SK-N-SH treated with all-trans-retinoic acid at 6 μM for 48 hours (cell line): ENCODE results near the gene CABLES1.
"Not testable (repeated sequence)": the region's sequence is repeated elsewhere in the genome, so short reads cannot be mapped to it uniquely, and the experiment has no call there.

ENCODE experiments used
- ATAC-seq: fragments of 200-7000 bp; cut with Tn5 transposase; 3 replicates; pipeline ENCODE4 v1.9.1; 2020; ENCODE audit warnings: mild to moderate bottlenecking, moderate library complexity
- ARNTL ChIP-seq: fragments of 450-650 bp; formaldehyde crosslinking; IDR thresholded peaks from 2 replicates; pipeline ENCODE4 v1.5.0; 2020; ENCODE audit warnings: low read depth, mild to moderate bottlenecking, moderate library complexity, borderline replicate concordance
- BACH2 ChIP-seq: fragments of 250-450 bp; sonication (Bioruptor Pico); IDR thresholded peaks from 2 replicates; pipeline ENCODE4 v1.9.0; 2021; ENCODE audit warnings: mild to moderate bottlenecking, borderline replicate concordance
- CSDC2 ChIP-seq: fragments of 250-450 bp; sonication (Bioruptor Pico); IDR thresholded peaks from 2 replicates; pipeline ENCODE4 v1.5.0; 2020; ENCODE audit warnings: mild to moderate bottlenecking, moderate library complexity
- GLIS3 ChIP-seq: fragments of 250-450 bp; sonication (Bioruptor Pico); IDR thresholded peaks from 2 replicates; pipeline ENCODE4 v1.5.0; 2020; ENCODE audit warnings: mild to moderate bottlenecking, moderate library complexity
- ISL1 ChIP-seq: fragments of 250-450 bp; sonication (Bioruptor Pico); IDR thresholded peaks from 2 replicates; pipeline ENCODE4 v2.1.2; 2022; ENCODE audit warnings: mild to moderate bottlenecking, moderate library complexity
- OSR1 ChIP-seq: fragments of 250-450 bp; sonication (Bioruptor Pico); IDR thresholded peaks from 2 replicates; pipeline ENCODE4 v1.8.0; 2022; ENCODE audit warnings: moderate library complexity, mild to moderate bottlenecking, inconsistent platforms
- PATZ1 ChIP-seq: fragments of 250-450 bp; sonication (Bioruptor Pico); IDR thresholded peaks from 2 replicates; pipeline ENCODE4 v1.8.0; 2020; ENCODE audit warnings: mild to moderate bottlenecking, moderate library complexity, borderline replicate concordance
- PPARA ChIP-seq: fragments of 250-450 bp; sonication (Bioruptor Pico); IDR thresholded peaks from 2 replicates; pipeline ENCODE4 v1.5.0; 2020; ENCODE audit warnings: mild to moderate bottlenecking, borderline replicate concordance
- RARB ChIP-seq: fragments of 250-450 bp; sonication (Bioruptor Pico); IDR thresholded peaks from 2 replicates; pipeline ENCODE4 v1.8.0; 2021; ENCODE audit warnings: mild to moderate bottlenecking, moderate library complexity
- SNAI2 ChIP-seq: fragments of 250-450 bp; sonication (Bioruptor Pico); IDR thresholded peaks from 2 replicates; pipeline ENCODE4 v1.5.0; 2020; ENCODE audit warnings: mild to moderate bottlenecking, moderate library complexity
- TCF4 ChIP-seq: fragments of 250-450 bp; sonication (Bioruptor Pico); IDR thresholded peaks from 2 replicates; pipeline ENCODE4 v1.8.0; 2021; ENCODE audit warnings: mild to moderate bottlenecking, moderate library complexity, borderline replicate concordance
- TOX ChIP-seq: fragments of 250-450 bp; sonication (Bioruptor Pico); IDR thresholded peaks from 2 replicates; pipeline ENCODE4 v1.8.0; 2021; ENCODE audit warnings: mild to moderate bottlenecking, moderate library complexity, borderline replicate concordance
- ZC3H10 ChIP-seq: fragments of 250-450 bp; sonication (Bioruptor Pico); IDR thresholded peaks from 2 replicates; pipeline ENCODE4 v1.5.1; 2021; ENCODE audit warnings: mild to moderate bottlenecking, moderate library complexity
- ZFP3 ChIP-seq: fragments of 250-450 bp; sonication (Bioruptor Pico); IDR thresholded peaks from 2 replicates; pipeline ENCODE4 v1.5.0; 2020; ENCODE audit warnings: mild to moderate bottlenecking, moderate library complexity
- ZFP30 ChIP-seq: fragments of 450-650 bp; formaldehyde crosslinking; IDR thresholded peaks from 2 replicates; pipeline ENCODE4 v1.5.0; 2022; ENCODE audit warnings: mild to moderate bottlenecking, moderate library complexity
- ZNF565 ChIP-seq: fragments of 450-650 bp; formaldehyde crosslinking; conservative IDR thresholded peaks from 2 replicates; pipeline ENCODE4 v1.5.0; 2020; ENCODE audit warnings: low read depth, mild to moderate bottlenecking, moderate library complexity
- ZNF70 ChIP-seq: fragments of 450-650 bp; formaldehyde crosslinking; IDR thresholded peaks from 2 replicates; pipeline ENCODE4 v1.5.0; 2020; ENCODE audit warnings: mild to moderate bottlenecking, moderate library complexity
- ZNF8 ChIP-seq: fragments of 450-650 bp; formaldehyde crosslinking; IDR thresholded peaks from 2 replicates; pipeline ENCODE4 v1.5.0; 2020; ENCODE audit warnings: mild to moderate bottlenecking, moderate library complexity
- TF ChIP-seq, protein P1 (sequence below): fragments of 250-450 bp; sonication (Bioruptor Pico); IDR thresholded peaks from 2 replicates; pipeline ENCODE4 v1.5.0; 2020; ENCODE audit warnings: mild to moderate bottlenecking, moderate library complexity

Gene CABLES1

GRCh38 chr18:23105581-23106219 lies 29.6 kb upstream of the CABLES1 start (continued):
- no peak for TF ChIP-seq PATZ1 (CRISPR knock-in tag)

GRCh38 chr18:23106575-23106974 lies 28.7 kb upstream of the CABLES1 start:
- peak; percentile 93 for ATAC-seq
- TF ChIP-seq TCF4 (CRISPR knock-in tag) (no peak), BACH2 (CRISPR knock-in tag) (no peak), CSDC2 (CRISPR knock-in tag) (no peak), GLIS3 (CRISPR knock-in tag) (no peak), PPARA (CRISPR knock-in tag) (no peak), ISL1 (CRISPR knock-in tag) (no peak), RARB (CRISPR knock-in tag) (no peak), SNAI2 (CRISPR knock-in tag) (no peak), ZNF70 (CRISPR knock-in tag) (no peak), TOX (CRISPR knock-in tag) (peak; percentile 49; the same call in 1 of the 2 replicates), ZC3H10 (0 out of 2 replicates have a peak, but pooled peaks have one; percentile 46), ZFP30 (no peak), ZNF8 (CRISPR knock-in tag) (no peak), OSR1 (CRISPR knock-in tag) (no peak), ZFP3 (CRISPR knock-in tag) (peak; percentile 30; the same call in 1 of the 2 replicates)
- TF ChIP-seq, protein P1, sequence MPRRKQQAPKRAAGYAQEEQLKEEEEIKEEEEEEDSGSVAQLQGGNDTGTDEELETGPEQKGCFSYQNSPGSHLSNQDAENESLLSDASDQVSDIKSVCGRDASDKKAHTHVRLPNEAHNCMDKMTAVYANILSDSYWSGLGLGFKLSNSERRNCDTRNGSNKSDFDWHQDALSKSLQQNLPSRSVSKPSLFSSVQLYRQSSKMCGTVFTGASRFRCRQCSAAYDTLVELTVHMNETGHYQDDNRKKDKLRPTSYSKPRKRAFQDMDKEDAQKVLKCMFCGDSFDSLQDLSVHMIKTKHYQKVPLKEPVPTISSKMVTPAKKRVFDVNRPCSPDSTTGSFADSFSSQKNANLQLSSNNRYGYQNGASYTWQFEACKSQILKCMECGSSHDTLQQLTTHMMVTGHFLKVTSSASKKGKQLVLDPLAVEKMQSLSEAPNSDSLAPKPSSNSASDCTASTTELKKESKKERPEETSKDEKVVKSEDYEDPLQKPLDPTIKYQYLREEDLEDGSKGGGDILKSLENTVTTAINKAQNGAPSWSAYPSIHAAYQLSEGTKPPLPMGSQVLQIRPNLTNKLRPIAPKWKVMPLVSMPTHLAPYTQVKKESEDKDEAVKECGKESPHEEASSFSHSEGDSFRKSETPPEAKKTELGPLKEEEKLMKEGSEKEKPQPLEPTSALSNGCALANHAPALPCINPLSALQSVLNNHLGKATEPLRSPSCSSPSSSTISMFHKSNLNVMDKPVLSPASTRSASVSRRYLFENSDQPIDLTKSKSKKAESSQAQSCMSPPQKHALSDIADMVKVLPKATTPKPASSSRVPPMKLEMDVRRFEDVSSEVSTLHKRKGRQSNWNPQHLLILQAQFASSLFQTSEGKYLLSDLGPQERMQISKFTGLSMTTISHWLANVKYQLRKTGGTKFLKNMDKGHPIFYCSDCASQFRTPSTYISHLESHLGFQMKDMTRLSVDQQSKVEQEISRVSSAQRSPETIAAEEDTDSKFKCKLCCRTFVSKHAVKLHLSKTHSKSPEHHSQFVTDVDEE (CRISPR knock-in tag), result no peak
- TF ChIP-seq, all 23 proteins: peak for 3

DNA sequence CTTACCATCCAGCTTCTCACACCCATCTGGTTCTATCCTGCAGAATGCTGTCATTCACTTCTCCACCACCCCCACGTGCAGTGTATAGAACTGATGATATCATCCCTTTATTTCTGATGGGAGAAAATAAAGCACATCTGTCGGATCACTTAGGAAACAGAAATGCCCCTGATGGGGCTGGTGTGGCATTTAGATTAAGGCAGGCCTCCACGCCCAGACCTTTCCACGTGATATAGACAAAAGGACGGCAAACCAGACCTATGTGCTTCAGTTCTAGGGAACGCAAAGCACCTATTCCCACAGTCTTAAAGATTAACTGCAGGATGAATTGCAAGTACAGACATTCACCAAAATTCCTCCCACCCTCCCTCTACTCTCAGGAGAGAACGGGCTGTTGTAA lies 27.6 kb upstream of the CABLES1 start:
- no peak for ATAC-seq
- TF ChIP-seq SNAI2 (CRISPR knock-in tag) (no peak), GLIS3 (CRISPR knock-in tag) (no peak), ZNF565 (CRISPR knock-in tag) (no peak), OSR1 (CRISPR knock-in tag) (no peak), TOX (CRISPR knock-in tag) (no peak), ZNF8 (CRISPR knock-in tag) (no peak), CSDC2 (CRISPR knock-in tag) (no peak), ISL1 (CRISPR knock-in tag) (no peak), ZNF70 (CRISPR knock-in tag) (no peak), ZFP3 (CRISPR knock-in tag) (no peak)

- no peak for TF ChIP-seq OSR1 (CRISPR knock-in tag)
- ATAC-seq, result no peak
These were observed 26.8 kb upstream of the CABLES1 start for GRCh38 chr18:23108496-23108895.

DNA sequence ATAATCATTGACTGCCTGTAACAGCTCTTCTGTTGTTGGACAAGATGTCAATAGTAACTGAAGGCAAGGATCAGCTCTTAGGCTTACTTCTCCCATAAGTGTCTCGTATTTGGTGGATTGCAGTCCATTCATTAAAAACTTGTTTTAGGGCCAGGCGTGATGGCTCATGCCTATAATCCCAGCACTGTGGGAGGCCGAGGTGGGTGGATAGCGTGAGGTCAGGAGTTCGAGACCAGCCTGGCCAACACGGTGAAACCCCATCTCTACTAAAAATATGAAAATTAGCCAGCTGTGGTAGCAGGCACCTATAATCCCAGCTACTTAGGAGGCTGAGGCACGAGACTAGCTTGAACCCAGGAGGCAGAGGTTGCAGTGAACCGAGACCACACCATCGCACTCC lies 26.1 kb upstream of the CABLES1 start:
- not testable (repeated sequence) for ATAC-seq

DNA sequence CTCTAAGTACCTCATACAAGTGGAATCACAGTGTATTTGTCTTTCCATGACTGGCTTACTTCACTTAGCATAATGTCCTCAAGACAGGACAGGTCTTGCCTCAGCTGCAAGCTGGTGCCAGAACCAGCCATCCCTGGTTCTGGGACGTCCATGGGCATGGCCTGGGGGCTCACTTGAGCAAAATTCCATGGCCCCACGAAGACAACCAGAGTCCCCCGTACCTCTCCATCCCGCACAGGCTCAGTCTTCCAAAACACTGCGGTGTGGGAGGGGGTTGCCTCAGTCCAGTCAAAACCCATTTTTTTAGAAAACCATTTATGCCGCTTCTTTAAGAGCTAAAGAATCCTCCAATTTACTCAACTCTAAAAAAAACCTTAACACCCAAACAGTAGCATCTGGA lies 21.7 kb upstream of the CABLES1 start:
- no peak for ATAC-seq
- no peak for TF ChIP-seq ARNTL (CRISPR knock-in tag)
- TF ChIP-seq RARB (CRISPR knock-in tag), result no peak
- TF ChIP-seq TCF4 (CRISPR knock-in tag), result no peak
